IMR-90 (cell line): Measurements from ENCODE around the gene BET1L. TPM values are rescaled to one million over a fixed set of nuclear protein-coding genes. Genes with fewer than 3 reads are reported as not detected.
"Not testable (repeated sequence)": the region's sequence is repeated elsewhere in the genome, so short reads cannot be mapped to it uniquely, and the experiment has no call there.

Source experiments
- ATAC-seq: fragments of 200-7000 bp; cut with Tn5 transposase; 2 replicates; pipeline ENCODE4 v1.9.1; 2020; ENCODE audit warnings: low read depth, mild to moderate bottlenecking, moderate library complexity
- BruUV-seq: library from RNA; stranded (reverse); fragments of 400-500 nt; replicated peaks from 2 replicates; lab custom pipeline; 2021; lab: Mats Ljungman, UMichigan
- CTCF ChIA-PET: fragments of 300-600 bp; formaldehyde crosslinking; extraction: SDS; loops from one replicate; lab custom pipeline; 2021; ENCODE audit warnings: antibody characterized with exemption; lab: Yijun Ruan, JAX
- POLR2A ChIA-PET: fragments of 300-600 bp; sonication (Branson Sonifier 250); formaldehyde crosslinking; loops from one replicate; lab custom pipeline; 2022; ENCODE audit warnings: antibody characterized with exemption; ENCODE audit not compliant: unreplicated experiment; lab: Charles Lee
- DNase-seq: peaks from one replicate; pipeline ENCODE4 v3.0.0; 2013
- H2AFZ ChIP-seq: replicated peaks from 2 replicates; pipeline ENCODE3; 2013; ENCODE audit warnings: low read length, mild to moderate bottlenecking; ENCODE audit not compliant: poor library complexity
- H2AK5ac ChIP-seq: 2 replicates; pipeline ENCODE4 v1.6.1; 2013; ENCODE audit warnings: low read depth, low read length, inconsistent platforms
- H2AK9ac ChIP-seq: replicated peaks from 2 replicates; pipeline ENCODE3; 2013; ENCODE audit warnings: mild to moderate bottlenecking, low read depth, low read length, moderate library complexity; ENCODE audit not compliant: poor library complexity
- H2BK120ac ChIP-seq: 2 replicates; pipeline ENCODE4 v1.6.1; 2013; ENCODE audit warnings: low read depth, low read length, inconsistent platforms
- H2BK15ac ChIP-seq: 3 replicates; pipeline ENCODE4 v1.6.1; 2013; ENCODE audit warnings: low read depth, low read length, inconsistent platforms
- H2BK20ac ChIP-seq: 2 replicates; pipeline ENCODE4 v1.6.1; 2013; ENCODE audit warnings: low read depth, mild to moderate bottlenecking, inconsistent platforms, low read length, moderate library complexity
- H2BK5ac ChIP-seq: 2 replicates; pipeline ENCODE4 v1.6.1; 2013; ENCODE audit warnings: mild to moderate bottlenecking, low read depth, low read length, inconsistent platforms; ENCODE audit not compliant: poor library complexity, severe bottlenecking
- H3K14ac ChIP-seq: replicated peaks from 2 replicates; pipeline ENCODE4 v1.6.1; 2013; ENCODE audit warnings: low read depth, low read length, inconsistent platforms
- H3K18ac ChIP-seq: 2 replicates; pipeline ENCODE4 v1.6.1; 2013; ENCODE audit warnings: low read depth, low read length, control low read depth
- H3K23ac ChIP-seq: 2 replicates; pipeline ENCODE4 v1.6.1; 2013; ENCODE audit warnings: low read depth, low read length, inconsistent platforms
- H3K27ac ChIP-seq: 2 replicates; pipeline ENCODE4 v1.5.1; 2013; ENCODE audit warnings: mild to moderate bottlenecking, control low read depth, low read length; ENCODE audit not compliant: insufficient read depth
- H3K27me3 ChIP-seq: 2 replicates; pipeline ENCODE4 v1.6.1; 2013; ENCODE audit warnings: low read length; ENCODE audit not compliant: control insufficient read depth, insufficient read depth
- H3K36me3 ChIP-seq: 2 replicates; pipeline ENCODE4 v1.6.1; 2013; ENCODE audit warnings: low read length, mixed read lengths; ENCODE audit not compliant: control insufficient read depth, insufficient read depth
- H3K4ac ChIP-seq: 2 replicates; pipeline ENCODE4 v1.6.1; 2013; ENCODE audit warnings: low read depth, low read length, inconsistent platforms
- H3K4me1 ChIP-seq: 2 replicates; pipeline ENCODE4 v1.6.1; 2013; ENCODE audit warnings: low read length, mixed read lengths; ENCODE audit not compliant: control insufficient read depth, insufficient read depth
- H3K4me2 ChIP-seq: 2 replicates; pipeline ENCODE4 v1.6.1; 2013; ENCODE audit warnings: low read depth, mild to moderate bottlenecking, control low read depth, low read length, moderate library complexity
- H3K4me3 ChIP-seq: 2 replicates; pipeline ENCODE4 v1.5.1; 2013; ENCODE audit warnings: low read depth, mild to moderate bottlenecking, control low read depth, low read length, moderate library complexity; ENCODE audit not compliant: insufficient read depth
- H3K56ac ChIP-seq: 2 replicates; pipeline ENCODE4 v1.6.1; 2013; ENCODE audit warnings: low read length, inconsistent platforms; ENCODE audit not compliant: insufficient read depth; ENCODE audit errors: extremely low read depth
- H3K79me1 ChIP-seq, 2 experiments: 2 replicates each; pipeline ENCODE4 v1.6.1; 2013; ENCODE audit warnings: low read length in 2 of 2, inconsistent platforms in 1 of 2, low read depth in 1 of 2
- H3K9ac ChIP-seq: 2 replicates; pipeline ENCODE4 v1.6.1; 2013; ENCODE audit warnings: low read depth, low read length, control low read depth
- H3K9me1 ChIP-seq: 2 replicates; pipeline ENCODE4 v1.6.1; 2013; ENCODE audit warnings: low read length, inconsistent platforms; ENCODE audit not compliant: insufficient read depth
- H3K9me3 ChIP-seq: 2 replicates; pipeline ENCODE4 v1.6.1; 2013; ENCODE audit warnings: low read length; ENCODE audit not compliant: control insufficient read depth, insufficient read depth
- H4K20me1 ChIP-seq: 2 replicates; pipeline ENCODE4 v1.6.1; 2013; ENCODE audit warnings: low read length, inconsistent platforms; ENCODE audit not compliant: insufficient read depth
- H4K5ac ChIP-seq: 2 replicates; pipeline ENCODE4 v1.6.1; 2013; ENCODE audit warnings: mild to moderate bottlenecking, low read depth, low read length, control low read depth
- H4K8ac ChIP-seq, 2 experiments: 2 replicates each; pipeline ENCODE4 v1.6.1; 2013; ENCODE audit warnings: low read depth in 2 of 2, low read length in 2 of 2, control low read depth in 1 of 2, inconsistent platforms in 1 of 2
- H4K91ac ChIP-seq: 2 replicates; pipeline ENCODE4 v1.6.1; 2013; ENCODE audit warnings: low read depth, low read length, inconsistent platforms; ENCODE audit not compliant: insufficient read depth
- SMC3 ChIP-seq: fragments of 150-350 bp; IDR thresholded peaks from 2 replicates; pipeline ENCODE4 v1.6.1; 2016; ENCODE audit warnings: low read depth, mild to moderate bottlenecking, antibody characterized with exemption, low read length, moderate library complexity
- WGBS, 2 experiments: methylation state at CpG; one replicate each; pipeline versions ENCODE4 v1.1.5 to v1.1.7; 2013; ENCODE audit warnings: missing lambda C conversion rate in 2 of 2; ENCODE audit not compliant: insufficient read length in 1 of 2; ENCODE audit errors: extremely low coverage in 2 of 2; 5-methylcytosine and 5-hydroxymethylcytosine counted together
- dilution Hi-C: fragments of 300-500 bp; cut with HindIII; formaldehyde crosslinking; loops from one replicate; pipeline ENCODE4 v1.14.3; 2018; ENCODE audit warnings: low sequenced_read_pairs; ENCODE audit not compliant: unreplicated experiment
- in situ Hi-C: fragments of 300-500 bp; cut with MboI; formaldehyde crosslinking; loops from 3 replicates; pipeline ENCODE4 v1.14.3; 2019; ENCODE audit warnings: low sequenced_read_pairs, inconsistent platforms, mixed read lengths
- intact Hi-C: fragments of 100-400 bp; cut with micrococcal nuclease; formaldehyde crosslinking; loops from 2 replicates; pipeline ENCODE4 v1.10.0; 2022
- microRNA-seq, 2 experiments: library from miRNA; stranded (forward) in 1 of 2; unstranded in 1 of 2; fragments of 10-50 nt in 1 of 2; fragments of <30 nt in 1 of 2; gene quantifications in 1 of 2; microRNA quantifications in 1 of 2; one replicate each; pipeline versions ENCODE3 to v1.1.0; 2013 to 2020; ENCODE audit not compliant: insufficient read depth in 1 of 2, insufficient read length in 1 of 2, unreplicated experiment in 1 of 2
- polyA plus RNA-seq, 3 experiments: library from polyadenylated mRNA; depleted of rRNA; stranded (reverse); fragments of >200 nt; gene quantifications; 2 replicates each; pipeline ENCODE4 v1.2.3, GENCODE V29; 2012; ENCODE audit warnings: low replicate concordance in 1 of 3
- small RNA-seq, 5 experiments: library from RNA; depleted of rRNA; stranded (forward); fragments of <200 nt; gene quantifications; one replicate each; pipeline ENCODE3, GENCODE V24; 2012
- total RNA-seq: library from RNA; depleted of rRNA; stranded (reverse); fragments of >200 nt; gene quantifications from 2 replicates; pipeline ENCODE4 v1.2.3, GENCODE V29; 2012; rRNA removed
- TF ChIP-seq, protein P1 (sequence below): conservative IDR thresholded peaks from 2 replicates; pipeline ENCODE4 v1.5.1; 2012; ENCODE audit warnings: mild to moderate bottlenecking, low read depth, low read length, improper control_type of control experiment

Gene BET1L
- total and polyA plus RNA-seq, 2 of the 4 experiments (the other 2 are of a cell fraction), result 10.8 to 90.7 TPM

DNA sequence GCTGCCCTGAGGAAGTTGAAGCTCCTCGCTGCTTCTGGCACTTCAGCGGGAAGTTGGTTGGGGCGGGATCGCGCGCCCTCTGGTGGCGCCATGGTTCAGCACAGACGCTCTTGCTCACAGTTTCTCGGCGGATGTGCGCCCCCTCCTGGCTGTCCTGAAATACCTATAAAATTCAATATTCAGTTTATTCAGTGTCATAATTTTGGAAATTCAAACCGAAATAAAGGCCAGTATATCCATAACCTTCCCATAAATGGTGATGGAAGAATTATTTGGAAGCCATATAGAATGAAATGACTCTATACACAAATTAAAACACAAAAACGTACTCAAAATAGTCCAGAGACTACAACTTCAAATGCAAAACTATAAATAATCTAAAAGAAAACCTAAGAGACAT is 27.0 kb downstream of the BET1L start:
- H2AK9ac ChIP-seq, result not testable (repeated sequence)

More for the DNA sequence above, 27.0 kb downstream of the BET1L start:
- no CpG with 5 or more reads among the region's 13 CpGs for WGBS, 2 experiments
- H3K4me3 ChIP-seq, DNase-seq, H3K27ac ChIP-seq, in situ Hi-C loops, H2AK5ac ChIP-seq, H3K9me1 ChIP-seq, H3K27me3 ChIP-seq, H3K4ac ChIP-seq, H4K20me1 ChIP-seq, H2BK20ac ChIP-seq, H4K91ac ChIP-seq, H3K9ac ChIP-seq, POLR2A ChIA-PET, ATAC-seq, H4K5ac ChIP-seq, H3K56ac ChIP-seq, dilution Hi-C loops, intact Hi-C loops, H3K9me3 ChIP-seq, H2BK15ac ChIP-seq, H2BK5ac ChIP-seq, CTCF ChIA-PET, H3K14ac ChIP-seq, H4K8ac ChIP-seq, H3K18ac ChIP-seq, BruUV-seq, H3K23ac ChIP-seq, H2AFZ ChIP-seq, H3K4me2 ChIP-seq, H3K36me3 ChIP-seq, H2BK120ac ChIP-seq, H3K4me1 ChIP-seq, H3K79me1 ChIP-seq: not testable (repeated sequence)
- TF ChIP-seq, protein P1, sequence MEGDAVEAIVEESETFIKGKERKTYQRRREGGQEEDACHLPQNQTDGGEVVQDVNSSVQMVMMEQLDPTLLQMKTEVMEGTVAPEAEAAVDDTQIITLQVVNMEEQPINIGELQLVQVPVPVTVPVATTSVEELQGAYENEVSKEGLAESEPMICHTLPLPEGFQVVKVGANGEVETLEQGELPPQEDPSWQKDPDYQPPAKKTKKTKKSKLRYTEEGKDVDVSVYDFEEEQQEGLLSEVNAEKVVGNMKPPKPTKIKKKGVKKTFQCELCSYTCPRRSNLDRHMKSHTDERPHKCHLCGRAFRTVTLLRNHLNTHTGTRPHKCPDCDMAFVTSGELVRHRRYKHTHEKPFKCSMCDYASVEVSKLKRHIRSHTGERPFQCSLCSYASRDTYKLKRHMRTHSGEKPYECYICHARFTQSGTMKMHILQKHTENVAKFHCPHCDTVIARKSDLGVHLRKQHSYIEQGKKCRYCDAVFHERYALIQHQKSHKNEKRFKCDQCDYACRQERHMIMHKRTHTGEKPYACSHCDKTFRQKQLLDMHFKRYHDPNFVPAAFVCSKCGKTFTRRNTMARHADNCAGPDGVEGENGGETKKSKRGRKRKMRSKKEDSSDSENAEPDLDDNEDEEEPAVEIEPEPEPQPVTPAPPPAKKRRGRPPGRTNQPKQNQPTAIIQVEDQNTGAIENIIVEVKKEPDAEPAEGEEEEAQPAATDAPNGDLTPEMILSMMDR, result peak; percentile 22; the same call in 1 of the 2 replicates
- TF ChIP-seq SMC3, result peak; percentile 12; the same call in 1 of the 2 replicates

Small RNA genes lying within 50 kb of the gene (microRNA-seq; reads per million reads assigned to microRNA genes)
- gene RNU6-447P (ENCODE audit: insufficient read depth, insufficient read length), result not detected

Small RNA genes lying within 50 kb of the gene (small RNA-seq; reads per million reads assigned to genes)
- 0 reads per million in 5 experiments for gene RNU6-447P

Other genes starting within 250 kb of the BET1L start
- not detected in 2 replicates for gene SCGB1C1, start 14.3 kb downstream of the BET1L start, total RNA-seq
- gene SCGB1C1, start 14.3 kb downstream of the BET1L start, polyA plus RNA-seq (2012; rRNA removed), result not detected in 2 replicates
- gene RIC8A, start 309 bp upstream of the BET1L start, total RNA-seq, result 114 and 129 TPM in 2 replicates
- gene RIC8A, start 309 bp upstream of the BET1L start, polyA plus RNA-seq (2012; rRNA removed), result 188 and 193 TPM in 2 replicates
- 4.4 and 5.4 TPM in 2 replicates for gene SIRT3, start 28.9 kb upstream of the BET1L start, total RNA-seq
- 14.9 and 18.6 TPM in 2 replicates for gene SIRT3, start 28.9 kb upstream of the BET1L start, polyA plus RNA-seq (2012; rRNA removed)
- gene PSMD13, start 29.6 kb upstream of the BET1L start, total RNA-seq, result 217 and 232 TPM in 2 replicates
- 177 and 185 TPM in 2 replicates for gene PSMD13, start 29.6 kb upstream of the BET1L start, polyA plus RNA-seq (2012; rRNA removed)
- not detected in 2 replicates for gene NLRP6, start 71.0 kb upstream of the BET1L start, total RNA-seq
- not detected in 2 replicates for gene NLRP6, start 71.0 kb upstream of the BET1L start, polyA plus RNA-seq (2012; rRNA removed)
- 1.4 and 1.8 TPM in 2 replicates for gene PGGHG, start 81.7 kb upstream of the BET1L start, total RNA-seq
- gene PGGHG, start 81.7 kb upstream of the BET1L start, polyA plus RNA-seq (2012; rRNA removed), result 16.2 and 17.0 TPM in 2 replicates
- gene IFITM5, start 92.1 kb upstream of the BET1L start, total RNA-seq, result not detected in 2 replicates
- gene IFITM5, start 92.1 kb upstream of the BET1L start, polyA plus RNA-seq (2012; rRNA removed), result not detected in 2 replicates
- gene IFITM2, start 100.4 kb upstream of the BET1L start, total RNA-seq, result 26.4 and 31.2 TPM in 2 replicates
- gene IFITM2, start 100.4 kb upstream of the BET1L start, polyA plus RNA-seq (2012; rRNA removed), result 564 and 600 TPM in 2 replicates
- 14.4 and 24.2 TPM in 2 replicates for gene IFITM1, start 106.6 kb upstream of the BET1L start, total RNA-seq
- 67.5 and 68.9 TPM in 2 replicates for gene IFITM1, start 106.6 kb upstream of the BET1L start, polyA plus RNA-seq (2012; rRNA removed)
- 40.9 and 52.5 TPM in 2 replicates for gene IFITM3, start 113.5 kb upstream of the BET1L start, total RNA-seq
- 906 and 1,008 TPM in 2 replicates for gene IFITM3, start 113.5 kb upstream of the BET1L start, polyA plus RNA-seq (2012; rRNA removed)
- gene B4GALNT4, start 162.1 kb upstream of the BET1L start, total RNA-seq, result 5.2 and 6.1 TPM in 2 replicates
- 38.6 and 45.4 TPM in 2 replicates for gene B4GALNT4, start 162.1 kb upstream of the BET1L start, polyA plus RNA-seq (2012; rRNA removed)
- 1.4 and 2.2 TPM in 2 replicates for gene PKP3, start 186.8 kb upstream of the BET1L start, total RNA-seq
- gene PKP3, start 186.8 kb upstream of the BET1L start, polyA plus RNA-seq (2012; rRNA removed), result 1.5 and 2.6 TPM in 2 replicates
- gene SIGIRR, start 207.6 kb upstream of the BET1L start, total RNA-seq, result 9.4 and 10.9 TPM in 2 replicates
- gene SIGIRR, start 207.6 kb upstream of the BET1L start, polyA plus RNA-seq (2012; rRNA removed), result 27.6 and 33.8 TPM in 2 replicates
- not detected in 2 replicates for gene ANO9, start 234.6 kb upstream of the BET1L start, total RNA-seq
- not detected in 2 replicates for gene ANO9, start 234.6 kb upstream of the BET1L start, polyA plus RNA-seq (2012; rRNA removed)
- gene PTDSS2, start 242.9 kb upstream of the BET1L start, total RNA-seq, result 21.4 and 23.5 TPM in 2 replicates
- gene PTDSS2, start 242.9 kb upstream of the BET1L start, polyA plus RNA-seq (2012; rRNA removed), result 26.6 and 29.8 TPM in 2 replicates